Thoracic aorta (tissue), 2 donors: ENCODE results near the gene ERCC8. TPM values are rescaled to one million over a fixed set of nuclear protein-coding genes. Genes with fewer than 3 reads are reported as not detected.

Experiments
- ATAC-seq: fragments of 150-250 bp; one replicate; pipeline ENCODE4 v1.8.0; 2017; ENCODE audit warnings: low read depth; ENCODE audit not compliant: insufficient number of reproducible peaks, low FRiP score
- DNase-seq: peaks from one replicate; pipeline ENCODE4 v3.0.0-alpha.2; 2020; ENCODE audit warnings: low spot score
- H3K27ac ChIP-seq, 2 donors: fragments of 200-600 bp; sonication (generic); 1 replicate in 1 of 2; 2 replicates in 1 of 2; pipeline ENCODE4 v1.5.1; 2016; ENCODE audit warnings: mild to moderate bottlenecking in 2 of 2, moderate library complexity in 2 of 2
- H3K27me3 ChIP-seq: fragments of 200-600 bp; sonication (generic); replicated peaks from 2 replicates; pipeline ENCODE4 v1.6.0; 2016; ENCODE audit warnings: mild to moderate bottlenecking; ENCODE audit not compliant: insufficient read depth
- H3K36me3 ChIP-seq: fragments of 200-600 bp; sonication (generic); one replicate; pipeline ENCODE4 v1.5.1; 2016
- H3K4me1 ChIP-seq, 2 donors: fragments of 200-600 bp; sonication (generic); 1 replicate in 1 of 2; 2 replicates in 1 of 2; pipeline versions ENCODE4 v1.5.1 to v1.6.0; 2016; ENCODE audit warnings: low read depth in 2 of 2, mild to moderate bottlenecking in 1 of 2; ENCODE audit not compliant: control insufficient read depth in 1 of 2
- H3K4me3 ChIP-seq: fragments of 200-600 bp; sonication (generic); 2 replicates; pipeline ENCODE4 v1.5.1; 2016; ENCODE audit warnings: mild to moderate bottlenecking
- H3K9me3 ChIP-seq: fragments of 200-600 bp; sonication (generic); 2 replicates; pipeline ENCODE4 v1.5.1; 2016
- total RNA-seq, 2 donors: library from RNA; depleted of rRNA; stranded (reverse); fragments of >200 nt; gene quantifications; one replicate each; pipeline versions ENCODE4 v1.1.0 to v1.2.3, GENCODE V29; 2016
- TF ChIP-seq, protein P1 (sequence below): fragments of 200-600 bp; sonication (generic); IDR thresholded peaks from one replicate; pipeline ENCODE4 v1.5.1; 2019; ENCODE audit warnings: antibody characterized with exemption

The ERCC8 gene
- total RNA-seq, 2 donors from 2014 or later: 11.0 to 13.0 TPM

DNA sequence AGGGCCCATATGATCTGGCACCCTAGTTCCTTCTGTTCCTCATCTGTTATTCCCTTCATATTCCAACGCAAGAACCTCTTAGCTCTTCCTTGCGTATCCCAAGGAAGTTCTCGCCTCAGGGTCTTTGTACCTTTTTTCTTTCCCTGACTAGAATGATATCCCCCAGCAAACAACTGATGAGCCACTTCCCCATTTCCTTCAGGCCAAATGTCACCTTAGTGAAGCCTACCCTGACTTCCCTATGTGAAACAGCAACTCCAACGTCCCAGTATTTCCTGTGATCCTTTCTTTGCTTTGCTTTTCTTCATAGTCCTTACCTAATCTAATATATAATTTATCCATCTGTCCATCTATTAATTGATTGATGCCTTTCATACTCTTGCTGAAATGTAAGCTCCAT lies 47.9 kb downstream of the ERCC8 start:
- no peaks in the 10 kb centered on the region for H3K27me3 ChIP-seq
- no peaks in the 10 kb centered on the region for H3K4me1 ChIP-seq
- peaks cover 8% of the 10 kb centered on the region for H3K36me3 ChIP-seq
- DNase-seq: no peak
- H3K9me3 ChIP-seq: no peaks in the 10 kb centered on the region
- ATAC-seq: no peak
- no peak overlapping the region for H3K27ac ChIP-seq
- H3K4me3 ChIP-seq: no peak overlapping the region
- TF ChIP-seq, protein P1, sequence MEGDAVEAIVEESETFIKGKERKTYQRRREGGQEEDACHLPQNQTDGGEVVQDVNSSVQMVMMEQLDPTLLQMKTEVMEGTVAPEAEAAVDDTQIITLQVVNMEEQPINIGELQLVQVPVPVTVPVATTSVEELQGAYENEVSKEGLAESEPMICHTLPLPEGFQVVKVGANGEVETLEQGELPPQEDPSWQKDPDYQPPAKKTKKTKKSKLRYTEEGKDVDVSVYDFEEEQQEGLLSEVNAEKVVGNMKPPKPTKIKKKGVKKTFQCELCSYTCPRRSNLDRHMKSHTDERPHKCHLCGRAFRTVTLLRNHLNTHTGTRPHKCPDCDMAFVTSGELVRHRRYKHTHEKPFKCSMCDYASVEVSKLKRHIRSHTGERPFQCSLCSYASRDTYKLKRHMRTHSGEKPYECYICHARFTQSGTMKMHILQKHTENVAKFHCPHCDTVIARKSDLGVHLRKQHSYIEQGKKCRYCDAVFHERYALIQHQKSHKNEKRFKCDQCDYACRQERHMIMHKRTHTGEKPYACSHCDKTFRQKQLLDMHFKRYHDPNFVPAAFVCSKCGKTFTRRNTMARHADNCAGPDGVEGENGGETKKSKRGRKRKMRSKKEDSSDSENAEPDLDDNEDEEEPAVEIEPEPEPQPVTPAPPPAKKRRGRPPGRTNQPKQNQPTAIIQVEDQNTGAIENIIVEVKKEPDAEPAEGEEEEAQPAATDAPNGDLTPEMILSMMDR: no peak

DNA sequence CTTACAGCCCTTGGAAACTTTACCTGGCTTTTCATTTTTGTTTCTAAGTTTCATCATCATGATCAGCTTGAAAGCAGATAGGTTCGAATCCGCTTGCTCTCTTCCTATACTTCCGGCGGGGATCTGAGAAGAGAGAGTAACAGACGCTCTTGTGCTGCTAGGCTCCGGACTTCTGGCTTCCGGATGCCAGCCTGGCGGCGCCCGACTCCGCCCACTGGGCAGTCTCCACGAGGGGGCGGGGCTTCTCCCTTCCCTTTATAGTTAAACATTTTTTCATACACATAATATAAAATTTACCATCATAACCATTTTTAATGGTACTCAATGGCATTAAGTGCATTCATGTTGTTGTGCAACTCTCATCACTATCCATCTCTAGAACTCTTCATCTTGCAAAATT lies 51.3 kb downstream of the ERCC8 start:
- TF ChIP-seq, protein P1: no peak
- H3K27me3 ChIP-seq: no peaks in the 10 kb centered on the region
- ATAC-seq (no peak), DNase-seq (no peak)
- H3K36me3 ChIP-seq: peaks cover 11% of the 10 kb centered on the region
- H3K27ac ChIP-seq: no peak overlapping the region
- H3K4me3 ChIP-seq: no peak overlapping the region
- no peaks in the 10 kb centered on the region for H3K9me3 ChIP-seq
- no peaks in the 10 kb centered on the region for H3K4me1 ChIP-seq

DNA sequence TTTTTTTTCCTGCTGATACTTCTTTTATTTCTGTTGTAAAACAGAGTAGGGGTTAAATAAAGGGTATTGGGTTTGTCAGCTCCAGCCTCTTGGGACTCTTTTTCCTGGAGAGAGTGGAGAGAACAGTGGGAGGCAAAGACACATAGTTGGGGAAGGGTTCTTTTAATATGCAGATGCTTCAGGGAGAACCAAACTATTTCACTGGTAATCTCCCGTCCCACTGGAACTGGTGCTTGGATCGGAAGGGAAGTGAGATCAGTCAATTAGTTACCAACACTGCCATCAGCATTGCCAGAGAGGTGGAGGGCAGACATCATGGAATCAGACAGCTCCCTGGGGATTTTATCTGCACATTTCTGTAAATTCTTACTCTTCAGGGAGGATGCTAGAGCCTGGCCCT lies 53.2 kb downstream of the ERCC8 start:
- no peak for ATAC-seq
- TF ChIP-seq, protein P1: no peak
- H3K9me3 ChIP-seq: no peaks in the 10 kb centered on the region
- DNase-seq: no peak
- H3K4me1 ChIP-seq: no peaks in the 10 kb centered on the region
- H3K4me3 ChIP-seq: no peak overlapping the region
- no peak overlapping the region for H3K27ac ChIP-seq
- no peaks in the 10 kb centered on the region for H3K27me3 ChIP-seq
- peaks cover 6% of the 10 kb centered on the region for H3K36me3 ChIP-seq

DNA sequence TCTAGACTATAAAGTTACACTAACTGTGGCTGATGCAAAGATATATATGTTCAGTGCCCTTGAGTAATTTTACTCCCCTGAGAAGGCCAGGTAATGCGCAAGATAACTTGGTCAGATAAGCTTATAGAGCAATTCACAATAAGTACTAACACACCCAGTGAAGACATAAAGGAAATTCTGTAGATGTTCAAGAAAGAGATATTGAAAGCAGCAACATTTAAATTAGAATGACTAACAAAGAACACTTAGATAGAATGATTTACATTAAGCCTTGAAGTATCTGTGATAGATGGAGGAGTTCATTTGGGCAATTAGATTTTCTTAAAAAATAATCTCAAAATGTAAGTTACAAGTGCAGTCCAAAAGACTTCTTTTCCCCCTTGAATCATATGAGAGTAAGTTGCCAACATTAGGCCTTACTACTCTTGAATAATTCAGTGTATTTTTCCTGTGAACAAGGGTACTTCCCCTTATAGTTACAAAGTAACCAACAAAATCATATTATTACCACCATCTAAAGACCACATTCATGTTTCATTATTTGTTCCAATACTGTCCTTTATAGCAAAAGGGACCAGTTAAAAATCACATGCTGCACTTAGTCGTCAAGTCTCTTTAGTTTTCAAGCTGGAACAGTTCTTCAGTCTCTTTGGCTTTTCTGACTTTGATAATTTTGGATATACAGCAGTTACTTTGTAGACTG lies 56.4 kb downstream of the ERCC8 start:
- TF ChIP-seq, protein P1: no peak
- no peak overlapping the region for H3K4me3 ChIP-seq
- no peak overlapping the region for H3K27ac ChIP-seq
- DNase-seq (no peak), ATAC-seq (no peak)
- H3K4me1 ChIP-seq: no peaks in the 10 kb centered on the region
- H3K36me3 ChIP-seq: peaks cover 3% of the 10 kb centered on the region
- H3K27me3 ChIP-seq: no peaks in the 10 kb centered on the region
- H3K9me3 ChIP-seq: no peaks in the 10 kb centered on the region

DNA sequence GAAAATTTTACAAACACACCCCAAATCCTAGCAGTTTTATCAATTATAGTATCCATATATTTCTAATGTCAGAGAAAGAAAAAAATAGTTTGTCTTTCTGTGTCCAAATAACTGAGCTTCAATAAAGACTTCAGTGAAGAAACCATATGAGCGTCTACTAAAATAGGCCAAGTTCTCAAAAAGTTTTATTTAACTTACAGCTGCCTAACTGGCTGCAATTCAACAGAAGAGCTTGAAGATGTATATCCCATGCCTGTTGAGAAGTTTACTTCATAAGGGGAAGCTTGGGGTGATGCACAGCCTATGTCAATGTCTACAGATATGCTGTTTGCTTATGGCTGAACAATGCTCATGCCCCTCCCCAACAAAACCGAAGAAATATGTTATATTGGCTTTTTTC lies 57.1 kb downstream of the ERCC8 start:
- TF ChIP-seq, protein P1: no peak
- H3K9me3 ChIP-seq: no peaks in the 10 kb centered on the region

More for the DNA sequence above, 57.1 kb downstream of the ERCC8 start:
- DNase-seq (no peak), ATAC-seq (no peak)
- H3K4me3 ChIP-seq: no peak overlapping the region
- peaks cover 3% of the 10 kb centered on the region for H3K36me3 ChIP-seq
- H3K4me1 ChIP-seq: no peaks in the 10 kb centered on the region
- no peaks in the 10 kb centered on the region for H3K27me3 ChIP-seq
- H3K27ac ChIP-seq: no peak overlapping the region
